ENCODE data around the gene CFAP99.

Gene CFAP99

GRCh38 chr4:2445130-2445529 is 26.4 kb downstream of the CFAP99 start:
- TF ChIP-seq EZH2 (IDR thresholded peaks at IDR 0.05; ENCODE audit: borderline replicate concordance, low read depth, low read length, severe bottlenecking) (no peak), CTCF (IDR thresholded peaks at IDR 0.05; ENCODE audit: borderline replicate concordance, extremely low read depth, low read length, poor library complexity, severe bottlenecking) (no peak)
- H4K20me1 ChIP-seq (ENCODE audit: insufficient read depth, low read length), result no peaks in the 10 kb centered on the region
- no peaks in the 10 kb centered on the region for H3K79me2 ChIP-seq (ENCODE audit: insufficient read depth, low read length)
- H3K4me1 ChIP-seq (ENCODE audit: insufficient read depth, low read length), result no peaks in the 10 kb centered on the region
- no peaks in the 10 kb centered on the region for H3K36me3 ChIP-seq (ENCODE audit: insufficient read depth, low read length)
- H3K27ac ChIP-seq (ENCODE audit: low read length), result no peak overlapping the region
- ATAC-seq (ENCODE audit: insufficient read depth, low read depth) (no peak), DNase-seq (no peak)
- peaks cover 4% of the 10 kb centered on the region for H3K27me3 ChIP-seq (ENCODE audit: insufficient read depth, low read length, poor library complexity)
- H3K9me3 ChIP-seq (ENCODE audit: insufficient read depth, low read length, severe bottlenecking), result no peaks in the 10 kb centered on the region
- H3K4me2 ChIP-seq (ENCODE audit: insufficient read depth, low read length), result no peak overlapping the region
- no peak overlapping the region for H3K9ac ChIP-seq (ENCODE audit: low read depth, low read length)
- H2AFZ ChIP-seq (ENCODE audit: low read depth, low read length), result no peak overlapping the region
- H3K4me3 ChIP-seq (ENCODE audit: low read depth in 1 of 2, low read length in 2 of 2), result no peak overlapping the region

- DNase-seq (no peak), ATAC-seq (ENCODE audit: insufficient read depth, low read depth) (no peak)
- H4K20me1 ChIP-seq (ENCODE audit: insufficient read depth, low read length), result no peaks in the 10 kb centered on the region
- no peak for TF ChIP-seq CTCF (IDR thresholded peaks at IDR 0.05; ENCODE audit: borderline replicate concordance, extremely low read depth, low read length, poor library complexity, severe bottlenecking)
- TF ChIP-seq EZH2 (IDR thresholded peaks at IDR 0.05; ENCODE audit: borderline replicate concordance, low read depth, low read length, severe bottlenecking), result no peak
- H3K4me3 ChIP-seq (ENCODE audit: low read depth in 1 of 2, low read length in 2 of 2), result no peak overlapping the region
- no peak overlapping the region for H2AFZ ChIP-seq (ENCODE audit: low read depth, low read length)
- H3K9me3 ChIP-seq (ENCODE audit: insufficient read depth, low read length, severe bottlenecking), result no peaks in the 10 kb centered on the region
- no peak overlapping the region for H3K9ac ChIP-seq (ENCODE audit: low read depth, low read length)
- H3K79me2 ChIP-seq (ENCODE audit: insufficient read depth, low read length), result no peaks in the 10 kb centered on the region
- no peak overlapping the region for H3K4me2 ChIP-seq (ENCODE audit: insufficient read depth, low read length)
- H3K4me1 ChIP-seq (ENCODE audit: insufficient read depth, low read length), result no peaks in the 10 kb centered on the region
- H3K27ac ChIP-seq (ENCODE audit: low read length), result no peak overlapping the region
- no peaks in the 10 kb centered on the region for H3K36me3 ChIP-seq (ENCODE audit: insufficient read depth, low read length)
- peaks cover 4% of the 10 kb centered on the region for H3K27me3 ChIP-seq (ENCODE audit: insufficient read depth, low read length, poor library complexity)
These were observed 26.8 kb downstream of the CFAP99 start for GRCh38 chr4:2445571-2445970.

GRCh38 chr4:2446656-2447564 is 28.2 kb downstream of the CFAP99 start:
- ATAC-seq (ENCODE audit: insufficient read depth, low read depth) (no peak), DNase-seq (no peak)
- no peak overlapping the region for H2AFZ ChIP-seq (ENCODE audit: low read depth, low read length)
- H3K27ac ChIP-seq (ENCODE audit: low read length), result no peak overlapping the region
- no peak for TF ChIP-seq CTCF (IDR thresholded peaks at IDR 0.05; ENCODE audit: borderline replicate concordance, extremely low read depth, low read length, poor library complexity, severe bottlenecking)
- no peak for TF ChIP-seq EZH2 (IDR thresholded peaks at IDR 0.05; ENCODE audit: borderline replicate concordance, low read depth, low read length, severe bottlenecking)
- no peak overlapping the region for H3K9ac ChIP-seq (ENCODE audit: low read depth, low read length)
- H3K4me1 ChIP-seq (ENCODE audit: insufficient read depth, low read length), result no peaks in the 10 kb centered on the region
- H3K4me3 ChIP-seq (ENCODE audit: low read depth in 1 of 2, low read length in 2 of 2), result no peak overlapping the region
- no peak overlapping the region for H3K4me2 ChIP-seq (ENCODE audit: insufficient read depth, low read length)
- H3K36me3 ChIP-seq (ENCODE audit: insufficient read depth, low read length), result no peaks in the 10 kb centered on the region
- peaks cover 10% of the 10 kb centered on the region for H4K20me1 ChIP-seq (ENCODE audit: insufficient read depth, low read length)
- H3K27me3 ChIP-seq (ENCODE audit: insufficient read depth, low read length, poor library complexity), result peaks cover 4% of the 10 kb centered on the region
- H3K9me3 ChIP-seq (ENCODE audit: insufficient read depth, low read length, severe bottlenecking), result no peaks in the 10 kb centered on the region
- no peaks in the 10 kb centered on the region for H3K79me2 ChIP-seq (ENCODE audit: insufficient read depth, low read length)
